LHCN-M2 (cell line): ENCODE results near the gene AK3. TPM values are rescaled to one million over a fixed set of nuclear protein-coding genes. Genes with fewer than 3 reads are reported as not detected.

ENCODE experiments used
- DNase-seq: peaks from one replicate; pipeline ENCODE4 v3.0.0-alpha.2; 2012; ENCODE audit warnings: low read depth
- total RNA-seq: library from RNA; depleted of rRNA; stranded (reverse); fragments of >200 nt; gene quantifications from 2 replicates; pipeline ENCODE4 v1.2.3, GENCODE V29; 2014

Gene AK3
- total RNA-seq, 1 experiment from 2014 or later = 85.5 TPM

GRCh38 chr9:4748612-4749011 is 7.6 kb upstream of the AK3 start:
- no peak for DNase-seq

GRCh38 chr9:4746278-4747030 is 5.5 kb upstream of the AK3 start:
- no peak for DNase-seq

GRCh38 chr9:4743131-4743875 is 2.3 kb upstream of the AK3 start:
- DNase-seq = peak; percentile 41

GRCh38 chr9:4742246-4742645 is 1.2 kb upstream of the AK3 start:
- DNase-seq = no peak

- no peak for DNase-seq
These were observed 525 bp upstream of the AK3 start for GRCh38 chr9:4741365-4742089.

GRCh38 chr9:4740388-4740637 is 689 bp downstream of the AK3 start:
- DNase-seq = no peak

GRCh38 chr9:4739587-4740387 is 1.2 kb downstream of the AK3 start:
- no peak for DNase-seq

GRCh38 chr9:4738866-4739586 is 2.0 kb downstream of the AK3 start:
- no peak for DNase-seq

GRCh38 chr9:4734150-4734549 is 6.9 kb downstream of the AK3 start:
- no peak for DNase-seq

- DNase-seq = no peak
These were observed 8.1 kb downstream of the AK3 start for GRCh38 chr9:4732890-4733289.

- DNase-seq = no peak
These were observed 13.4 kb downstream of the AK3 start for GRCh38 chr9:4727593-4727992.

GRCh38 chr9:4725706-4726442 is 15.1 kb downstream of the AK3 start:
- no peak for DNase-seq

- no peak for DNase-seq
These were observed 19.3 kb downstream of the AK3 start for GRCh38 chr9:4721736-4722135.

GRCh38 chr9:4718911-4719310 is 22.1 kb downstream of the AK3 start:
- no peak for DNase-seq

GRCh38 chr9:4717815-4718214 is 23.2 kb downstream of the AK3 start:
- no peak for DNase-seq

GRCh38 chr9:4716163-4716562 is 24.8 kb downstream of the AK3 start:
- DNase-seq = no peak

GRCh38 chr9:4714266-4715016 is 26.6 kb downstream of the AK3 start:
- no peak for DNase-seq

GRCh38 chr9:4713849-4714248 is 27.2 kb downstream of the AK3 start:
- DNase-seq = no peak

GRCh38 chr9:4709380-4709779 is 31.6 kb downstream of the AK3 start:
- DNase-seq = no peak
